Measurements from ENCODE around the gene SH3BP4. TPM values are rescaled to one million over a fixed set of nuclear protein-coding genes. Genes with fewer than 3 reads are reported as not detected.

SH3BP4 gene
- total and polyA plus RNA-seq, 10 of the 15 experiments (the other 5 are each of a cell fraction or from before 2014, with no cell fraction given), result 0.03 to 0.36 TPM; not detected in 8

DNA sequence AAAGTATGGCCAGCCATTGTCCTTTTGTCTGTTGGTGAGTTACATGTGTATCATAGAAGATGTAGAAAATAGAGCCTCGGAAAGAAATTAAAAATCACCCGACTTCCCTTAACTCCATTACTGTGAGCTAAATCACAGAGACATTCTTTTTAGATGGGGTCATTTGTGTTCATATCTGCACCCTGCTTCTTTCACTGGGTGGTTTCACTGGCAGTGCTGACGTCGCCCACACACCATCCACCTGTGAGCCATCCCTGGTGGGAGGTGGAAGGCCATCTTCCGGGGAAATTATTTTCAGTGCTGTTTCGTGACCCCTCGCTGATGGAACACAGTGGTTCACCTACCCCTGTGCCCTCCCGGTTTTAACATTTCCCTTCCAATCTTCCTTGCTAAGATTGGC is 21.2 kb downstream of the SH3BP4 start:
- Histone ChIP-seq H3K4me3 (no peak overlapping the region), H3K36me3 (ENCODE audit: control insufficient read depth in 2 of 2, insufficient read depth in 2 of 2, low read length in 1 of 2) (no peaks in the 10 kb centered on the region), H3K9ac (ENCODE audit: control insufficient read depth, insufficient read depth, low read length) (no peak overlapping the region), H3K27me3 (replicated peaks in 1 of 2; ENCODE audit: control insufficient read depth in 2 of 2, insufficient read depth in 2 of 2, low read length in 1 of 2) (no peaks in the 10 kb centered on the region), H3K9me3 (replicated peaks; ENCODE audit: control insufficient read depth, insufficient read depth, low read length) (no peaks in the 10 kb centered on the region), H2AFZ (ENCODE audit: control insufficient read depth, low read depth, low read length) (no peak overlapping the region), H3K27ac (ENCODE audit: control insufficient read depth, insufficient read depth) (no peak overlapping the region), H3K4me1 (ENCODE audit: control insufficient read depth, insufficient read depth, low read length) (no peaks in the 10 kb centered on the region), H4K20me1 (ENCODE audit: control insufficient read depth, insufficient read depth) (no peaks in the 10 kb centered on the region), H3K4me2 (ENCODE audit: control insufficient read depth, insufficient read depth) (no peak overlapping the region), H3K79me2 (ENCODE audit: control insufficient read depth, insufficient read depth, low read length) (no peaks in the 10 kb centered on the region)
- DNase-seq (ENCODE audit: low read depth, low spot score) (no peak), FAIRE-seq (no peak), ATAC-seq (no peak)
- in situ Hi-C loops (cut with MboI) (no loop called here), intact Hi-C loops (cut with micrococcal nuclease; ENCODE audit: unreplicated experiment) (no loop called here)
- ChIA-PET POLR2A (no interaction called here), RAD21 (ENCODE audit: unreplicated experiment) (no interaction called here), CTCF (no interaction called here), SMC1A (ENCODE audit: uncharacterized antibody, unreplicated experiment) (no interaction called here)
- TF ChIP-seq NFIC (IDR thresholded peaks at IDR 0.05; ENCODE audit: low read depth, low read length), result no peak
- TF ChIP-seq TCF7 (IDR thresholded peaks at IDR 0.05; ENCODE audit: borderline replicate concordance), result no peak
- TF ChIP-seq BCL3 (IDR thresholded peaks at IDR 0.05; ENCODE audit: borderline replicate concordance, insufficient read depth, low read depth, low read length, poor library complexity, severe bottlenecking), result no peak
- no peak for TF ChIP-seq SMAD5 (IDR thresholded peaks at IDR 0.05; ENCODE audit: low read depth)
- TF ChIP-seq NFYA (IDR thresholded peaks at IDR 0.05; ENCODE audit: borderline replicate concordance, low read depth, low read length), result no peak
- TF ChIP-seq POU2F2 (IDR thresholded peaks at IDR 0.05; ENCODE audit: borderline replicate concordance, low read depth, low read length), result no peak
- no peak for TF ChIP-seq NRF1 (conservative IDR thresholded peaks at IDR 0.05; ENCODE audit: low read depth, low read length)
- no peak for TF ChIP-seq TCF3 (IDR thresholded peaks at IDR 0.05; ENCODE audit: borderline replicate concordance, insufficient read depth, low read depth, low read length)
- TF ChIP-seq MEF2B (IDR thresholded peaks at IDR 0.05; ENCODE audit: partially characterized antibody, poor library complexity, severe bottlenecking), result no peak
- TF ChIP-seq PBX3 (IDR thresholded peaks at IDR 0.05; ENCODE audit: insufficient replicate concordance, low read depth, low read length), result no peak
- TF ChIP-seq HDAC6 (IDR thresholded peaks at IDR 0.05; ENCODE audit: unreplicated experiment), result no peak
- no peak for TF ChIP-seq MYC (IDR thresholded peaks at IDR 0.05; ENCODE audit: insufficient read depth, insufficient read length, insufficient replicate concordance, low read length, severe bottlenecking)
- TF ChIP-seq ZNF687 (IDR thresholded peaks at IDR 0.05), result no peak
- no peak for TF ChIP-seq CHD4 (IDR thresholded peaks at IDR 0.05)
- WGBS (ENCODE audit: insufficient coverage, insufficient replicate concordance, low lambda C conversion rate, missing lambda C conversion rate), result 16% methylated on average over 8 of the region's 8 CpGs
- BruUV-seq (replicated peaks), result no TSS peak

Data from GM12878 (cell line).